ENCODE measurements around the gene SCNM1.

Gene SCNM1

GRCh38 chr1:151146072-151146411, 19.9 kb upstream of the SCNM1 start:
- Histone ChIP-seq H3K9me3 (ENCODE audit: control insufficient read depth, low read length) (no peaks in the 10 kb centered on the region), H3K79me2 (no peaks in the 10 kb centered on the region), H3K27me3 (ENCODE audit: control insufficient read depth, insufficient read depth, low read length) (no peaks in the 10 kb centered on the region), H2AFZ (peak overlapping the region; percentile 94), H3K36me3 (ENCODE audit: control insufficient read depth, insufficient read depth, low read length) (no peaks in the 10 kb centered on the region), H3K4me3 (ENCODE audit: low read depth, low read length) (peak overlapping the region; percentile 61), H3K9ac (no peak overlapping the region), H3K4me1 (no peaks in the 10 kb centered on the region), H3K4me2 (ENCODE audit: low read length) (peak overlapping the region; percentile 78), H3K27ac (no peak overlapping the region)
- TF ChIP-seq CTCF (IDR thresholded peaks at IDR 0.05), result no peak

DNA sequence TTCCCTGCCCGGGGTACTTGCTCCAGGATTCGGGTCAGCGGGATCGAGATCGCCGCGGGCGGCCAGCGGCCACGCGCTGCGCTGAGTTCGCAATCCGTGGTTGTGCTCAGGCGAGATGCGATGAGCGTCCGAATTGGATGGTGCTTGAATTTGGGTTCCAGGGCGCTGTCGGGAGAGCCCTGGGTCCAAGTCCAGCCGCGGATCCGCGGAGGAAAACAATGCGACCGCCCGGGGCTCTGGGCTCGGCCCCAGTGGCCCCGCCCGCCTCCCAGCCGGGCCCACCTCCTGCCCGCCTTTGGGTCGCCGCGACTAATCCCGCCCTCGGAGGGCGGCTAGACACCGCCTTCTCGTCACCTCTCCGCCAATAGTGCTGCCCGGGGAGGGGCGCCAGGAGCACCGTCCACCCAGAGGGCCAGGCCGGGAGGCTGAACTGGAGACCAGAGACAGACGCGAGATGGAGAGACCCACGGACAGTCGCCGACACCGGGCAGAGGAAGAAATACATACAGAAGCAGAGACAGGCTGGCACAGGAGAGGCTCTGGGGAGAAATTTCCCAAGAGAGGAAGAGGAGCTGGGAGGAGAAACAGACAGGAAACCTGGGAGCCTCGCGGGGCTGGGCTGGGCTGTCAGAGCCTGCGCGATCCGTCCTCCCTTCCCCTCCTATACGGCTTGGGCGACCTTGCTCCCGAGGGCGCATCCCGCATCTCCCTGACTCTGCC, 19.4 kb upstream of the SCNM1 start, which contains the start of gene SEMA6C:
Gene SEMA6C (minus strand): TSS at position 220 of the 720 bp plus-strand sequence. CDS start 4,010 bp downstream, outside the sequence.
- no peak for TF ChIP-seq CTCF (IDR thresholded peaks at IDR 0.05)
- H3K27ac ChIP-seq, result peak within 1 kb of the TSS; percentile 39
- no peaks in the 10 kb centered on the region for H3K9me3 ChIP-seq (ENCODE audit: control insufficient read depth, low read length)
- H3K4me2 ChIP-seq (ENCODE audit: low read length), result peak within 1 kb of the TSS; percentile 78
- H3K4me1 ChIP-seq, result no peaks in the 10 kb centered on the region
- no peaks in the 10 kb centered on the region for H3K36me3 ChIP-seq (ENCODE audit: control insufficient read depth, insufficient read depth, low read length)
- peak within 1 kb of the TSS; percentile 94 for H2AFZ ChIP-seq
- H3K9ac ChIP-seq, result no peak within 1 kb of the TSS
- peak within 1 kb of the TSS; percentile 61 for H3K4me3 ChIP-seq (ENCODE audit: low read depth, low read length)
- no peaks in the 10 kb centered on the region for H3K27me3 ChIP-seq (ENCODE audit: control insufficient read depth, insufficient read depth, low read length)
- no peaks in the 10 kb centered on the region for H3K79me2 ChIP-seq

GRCh38 chr1:151147132-151147503, 18.8 kb upstream of the SCNM1 start:
- H3K4me2 ChIP-seq (ENCODE audit: low read length), result peak overlapping the region; percentile 78
- peak overlapping the region; percentile 61 for H3K4me3 ChIP-seq (ENCODE audit: low read depth, low read length)
- H3K27ac ChIP-seq, result peak overlapping the region; percentile 39
- H2AFZ ChIP-seq, result peak overlapping the region; percentile 94
- TF ChIP-seq CTCF (IDR thresholded peaks at IDR 0.05), result no peak
- H3K36me3 ChIP-seq (ENCODE audit: control insufficient read depth, insufficient read depth, low read length), result no peaks in the 10 kb centered on the region
- no peaks in the 10 kb centered on the region for H3K4me1 ChIP-seq
- no peaks in the 10 kb centered on the region for H3K27me3 ChIP-seq (ENCODE audit: control insufficient read depth, insufficient read depth, low read length)
- H3K79me2 ChIP-seq, result no peaks in the 10 kb centered on the region
- H3K9me3 ChIP-seq (ENCODE audit: control insufficient read depth, low read length), result no peaks in the 10 kb centered on the region
- no peak overlapping the region for H3K9ac ChIP-seq

DNA sequence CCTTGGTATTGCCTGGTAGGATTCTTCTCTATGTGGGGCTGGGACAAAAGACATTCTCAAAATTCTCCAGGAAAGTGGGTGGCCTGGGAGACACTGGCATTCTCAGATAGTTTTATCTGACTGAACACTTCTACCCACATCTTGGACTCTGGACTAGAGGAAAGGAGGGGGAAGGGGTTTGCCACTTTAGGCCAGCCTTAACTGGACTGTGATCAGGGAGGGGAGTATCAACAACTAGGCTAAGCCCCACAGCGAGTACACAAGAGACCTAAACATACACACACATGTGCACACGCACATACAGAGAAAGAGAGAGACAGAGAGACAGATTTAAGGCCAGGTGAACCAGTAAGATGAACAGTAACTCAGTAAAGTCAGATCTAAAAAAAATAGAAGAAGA, 18.3 kb upstream of the SCNM1 start:
- H3K4me1 ChIP-seq, result no peaks in the 10 kb centered on the region
- no peak for TF ChIP-seq CTCF (IDR thresholded peaks at IDR 0.05)
- H2AFZ ChIP-seq, result no peak overlapping the region
- H3K79me2 ChIP-seq, result no peaks in the 10 kb centered on the region
- no peak overlapping the region for H3K4me2 ChIP-seq (ENCODE audit: low read length)
- no peaks in the 10 kb centered on the region for H3K9me3 ChIP-seq (ENCODE audit: control insufficient read depth, low read length)
- no peaks in the 10 kb centered on the region for H3K27me3 ChIP-seq (ENCODE audit: control insufficient read depth, insufficient read depth, low read length)
- H3K4me3 ChIP-seq (ENCODE audit: low read depth, low read length), result no peak overlapping the region
- H3K27ac ChIP-seq, result no peak overlapping the region
- H3K9ac ChIP-seq, result no peak overlapping the region
- no peaks in the 10 kb centered on the region for H3K36me3 ChIP-seq (ENCODE audit: control insufficient read depth, insufficient read depth, low read length)

- no peak within 1 kb of the TSS for H3K4me3 ChIP-seq (ENCODE audit: low read depth, low read length)
- no peak for TF ChIP-seq CTCF (IDR thresholded peaks at IDR 0.05)
- H3K36me3 ChIP-seq (ENCODE audit: control insufficient read depth, insufficient read depth, low read length), result no peaks in the 10 kb centered on the region
- H3K4me2 ChIP-seq (ENCODE audit: low read length), result no peak within 1 kb of the TSS
- H3K27ac ChIP-seq, result no peak within 1 kb of the TSS
- H3K9me3 ChIP-seq (ENCODE audit: control insufficient read depth, low read length), result no peaks in the 10 kb centered on the region
- H3K9ac ChIP-seq, result no peak within 1 kb of the TSS
- H3K27me3 ChIP-seq (ENCODE audit: control insufficient read depth, insufficient read depth, low read length), result no peaks in the 10 kb centered on the region
- H2AFZ ChIP-seq, result no peak within 1 kb of the TSS
- H3K79me2 ChIP-seq, result no peaks in the 10 kb centered on the region
- no peaks in the 10 kb centered on the region for H3K4me1 ChIP-seq
These were observed 9.5 kb upstream of the SCNM1 start, which contains the start of gene TNFAIP8L2 for GRCh38 chr1:151156515-151156819. Gene TNFAIP8L2, plus strand, starts transcription at chr1:151156649. Its CDS starts 2,049 bp downstream, at chr1:151158698.
